HG03045 (cell line): Measurements from ENCODE around the gene CCSER1.
"Not testable (repeated sequence)": the region's sequence is repeated elsewhere in the genome, so short reads cannot be mapped to it uniquely, and the experiment has no call there.

ENCODE experiments used
- ATAC-seq: cut with Tn5 transposase; IDR thresholded peaks from one replicate; pipeline ENCODE4 v1.9.1; 2021; ENCODE audit warnings: mild to moderate bottlenecking, moderate library complexity; ENCODE audit not compliant: unreplicated experiment

CCSER1 gene

GRCh38 chr4:90425893-90426292 lies 298.7 kb downstream of the CCSER1 start:
- ATAC-seq: no peak

- ATAC-seq: no peak
Observed at GRCh38 chr4:90438522-90438921, 311.3 kb downstream of the CCSER1 start.

GRCh38 chr4:90441770-90442169 lies 314.6 kb downstream of the CCSER1 start:
- ATAC-seq: no peak

- ATAC-seq: no peak
Observed at GRCh38 chr4:90442619-90443018, 315.4 kb downstream of the CCSER1 start.

GRCh38 chr4:90443231-90443630 lies 316.0 kb downstream of the CCSER1 start:
- no peak for ATAC-seq

GRCh38 chr4:90444904-90445303 lies 317.7 kb downstream of the CCSER1 start:
- ATAC-seq: no peak

- ATAC-seq: no peak
Observed at GRCh38 chr4:90445380-90445779, 318.2 kb downstream of the CCSER1 start.

GRCh38 chr4:90449626-90450025 lies 322.4 kb downstream of the CCSER1 start:
- no peak for ATAC-seq

GRCh38 chr4:90456891-90457290 lies 329.7 kb downstream of the CCSER1 start:
- no peak for ATAC-seq

GRCh38 chr4:90457817-90458216 lies 330.6 kb downstream of the CCSER1 start:
- ATAC-seq: no peak

GRCh38 chr4:90458576-90458975 lies 331.4 kb downstream of the CCSER1 start:
- no peak for ATAC-seq

- no peak for ATAC-seq
Observed at GRCh38 chr4:90474484-90474883, 347.3 kb downstream of the CCSER1 start.

GRCh38 chr4:90476019-90476418 lies 348.8 kb downstream of the CCSER1 start:
- ATAC-seq: no peak

GRCh38 chr4:90476586-90476985 lies 349.4 kb downstream of the CCSER1 start:
- no peak for ATAC-seq

- not testable (repeated sequence) for ATAC-seq
Observed at GRCh38 chr4:90484894-90485293, 357.7 kb downstream of the CCSER1 start.

GRCh38 chr4:90486346-90486745 lies 359.2 kb downstream of the CCSER1 start:
- ATAC-seq: no peak

GRCh38 chr4:90495211-90495610 lies 368.0 kb downstream of the CCSER1 start:
- no peak for ATAC-seq

GRCh38 chr4:90495936-90496335 lies 368.7 kb downstream of the CCSER1 start:
- no peak for ATAC-seq

GRCh38 chr4:90498175-90498574 lies 371.0 kb downstream of the CCSER1 start:
- ATAC-seq: no peak

- no peak for ATAC-seq
Observed at GRCh38 chr4:90503677-90504076, 376.5 kb downstream of the CCSER1 start.

- no peak for ATAC-seq
Observed at GRCh38 chr4:90515191-90515590, 388.0 kb downstream of the CCSER1 start.

- ATAC-seq: no peak
Observed at GRCh38 chr4:90528551-90528950, 401.4 kb downstream of the CCSER1 start.

GRCh38 chr4:90536408-90536807 lies 409.2 kb downstream of the CCSER1 start:
- no peak for ATAC-seq

GRCh38 chr4:90537491-90537890 lies 410.3 kb downstream of the CCSER1 start:
- no peak for ATAC-seq
